GM23248 (cell line): Measurements from ENCODE around the gene FBN1.

Source experiments
- EZH2 ChIP-seq: fragments of 200-600 bp; sonication (generic); IDR thresholded peaks from 2 replicates; pipeline ENCODE4 v1.6.1; 2018; ENCODE audit warnings: antibody characterized with exemption, mild to moderate bottlenecking; ENCODE audit not compliant: insufficient read depth, poor library complexity, severe bottlenecking
- EZH2phosphoT487 ChIP-seq: fragments of 200-600 bp; sonication (generic); IDR thresholded peaks from 2 replicates; pipeline ENCODE4 v1.6.1; 2018; ENCODE audit warnings: antibody characterized with exemption, moderate library complexity, mild to moderate bottlenecking, low read depth; ENCODE audit not compliant: insufficient read depth

GRCh38 chr15:48538941-48539340, 106.6 kb downstream of the FBN1 start:
- TF ChIP-seq EZH2 (no peak), EZH2phosphoT487 (no peak)
